IPS-18c (cell line): ENCODE data around the gene RAB34.

Source experiments
- H3K4me3 ChIP-seq: 2 replicates; pipeline ENCODE4 v1.7.0; 2013; ENCODE audit warnings: low read depth, mild to moderate bottlenecking, low read length, moderate library complexity; ENCODE audit not compliant: insufficient read depth
- H3K9me3 ChIP-seq: one replicate; pipeline ENCODE4 v1.6.1; 2013; ENCODE audit warnings: mild to moderate bottlenecking, low read length, moderate library complexity; ENCODE audit not compliant: control insufficient read depth, insufficient read depth

Gene RAB34

GRCh38 chr17:28705074-28705659, 12.5 kb downstream of the RAB34 start:
- no peaks in the 10 kb centered on the region for H3K9me3 ChIP-seq
- H3K4me3 ChIP-seq = no peak overlapping the region

GRCh38 chr17:28704219-28704858, 13.3 kb downstream of the RAB34 start:
- Histone ChIP-seq H3K4me3 (no peak overlapping the region), H3K9me3 (no peaks in the 10 kb centered on the region)

GRCh38 chr17:28703552-28704218, 14.0 kb downstream of the RAB34 start:
- no peak overlapping the region for H3K4me3 ChIP-seq
- H3K9me3 ChIP-seq = no peaks in the 10 kb centered on the region

GRCh38 chr17:28702752-28703150, 14.9 kb downstream of the RAB34 start:
- Histone ChIP-seq H3K9me3 (no peaks in the 10 kb centered on the region), H3K4me3 (no peak overlapping the region)

GRCh38 chr17:28702026-28702751, 15.5 kb downstream of the RAB34 start:
- Histone ChIP-seq H3K9me3 (no peaks in the 10 kb centered on the region), H3K4me3 (no peak overlapping the region)

GRCh38 chr17:28700830-28701492, 16.7 kb downstream of the RAB34 start:
- H3K9me3 ChIP-seq = no peaks in the 10 kb centered on the region
- H3K4me3 ChIP-seq = no peak overlapping the region

GRCh38 chr17:28700278-28700677, 17.4 kb downstream of the RAB34 start:
- Histone ChIP-seq H3K9me3 (no peaks in the 10 kb centered on the region), H3K4me3 (no peak overlapping the region)

- no peaks in the 10 kb centered on the region for H3K9me3 ChIP-seq
Observed at GRCh38 chr17:28698253-28698941, 19.3 kb downstream of the RAB34 start.

GRCh38 chr17:28693869-28694268, 23.8 kb downstream of the RAB34 start:
- H3K9me3 ChIP-seq = no peaks in the 10 kb centered on the region
- H3K4me3 ChIP-seq = no peak overlapping the region

More at GRCh38 chr17:28698253-28698941, 19.3 kb downstream of the RAB34 start:
- H3K4me3 ChIP-seq = no peak overlapping the region

- Histone ChIP-seq H3K9me3 (no peaks in the 10 kb centered on the region), H3K4me3 (no peak overlapping the region)
Observed at GRCh38 chr17:28689011-28689410, 28.7 kb downstream of the RAB34 start.

- no peak overlapping the region for H3K4me3 ChIP-seq
- no peaks in the 10 kb centered on the region for H3K9me3 ChIP-seq
Observed at GRCh38 chr17:28688481-28688880, 29.2 kb downstream of the RAB34 start.

GRCh38 chr17:28686296-28686695, 31.4 kb downstream of the RAB34 start:
- H3K9me3 ChIP-seq = no peaks in the 10 kb centered on the region
- H3K4me3 ChIP-seq = no peak overlapping the region

GRCh38 chr17:28685366-28685765, 32.3 kb downstream of the RAB34 start:
- Histone ChIP-seq H3K9me3 (no peaks in the 10 kb centered on the region), H3K4me3 (no peak overlapping the region)

- Histone ChIP-seq H3K9me3 (no peaks in the 10 kb centered on the region), H3K4me3 (no peak overlapping the region)
Observed at GRCh38 chr17:28684963-28685362, 32.7 kb downstream of the RAB34 start.

- H3K9me3 ChIP-seq = no peaks in the 10 kb centered on the region
- H3K4me3 ChIP-seq = no peak overlapping the region
Observed at GRCh38 chr17:28682655-28683054, 35.0 kb downstream of the RAB34 start.

- Histone ChIP-seq H3K4me3 (no peak overlapping the region), H3K9me3 (no peaks in the 10 kb centered on the region)
Observed at GRCh38 chr17:28675980-28676379, 41.7 kb downstream of the RAB34 start.

- Histone ChIP-seq H3K9me3 (no peaks in the 10 kb centered on the region), H3K4me3 (no peak overlapping the region)
Observed at GRCh38 chr17:28675490-28675889, 42.2 kb downstream of the RAB34 start.
